KMS-11 (cell line): ENCODE measurements around the gene ZNF385B.

Source experiments
- H2AFZ ChIP-seq: fragments of 200-600 bp; sonication (generic); 2 replicates; pipeline ENCODE4 v1.6.1; 2016; ENCODE audit warnings: antibody characterized with exemption, mixed run types, low read depth
- H3K27ac ChIP-seq: fragments of 200-600 bp; sonication (generic); 2 replicates; pipeline ENCODE4 v1.6.1; 2016; ENCODE audit warnings: mild to moderate bottlenecking, mixed run types
- H3K27me3 ChIP-seq: fragments of 200-600 bp; sonication (generic); 2 replicates; pipeline ENCODE4 v1.6.1; 2017; ENCODE audit warnings: mild to moderate bottlenecking, low read depth, mixed run types, moderate library complexity; ENCODE audit not compliant: insufficient read depth
- H3K36me3 ChIP-seq: fragments of 200-600 bp; sonication (generic); 2 replicates; pipeline ENCODE4 v1.6.1; 2017; ENCODE audit warnings: mild to moderate bottlenecking, mixed run types; ENCODE audit not compliant: insufficient read depth
- H3K4me1 ChIP-seq: fragments of 200-600 bp; sonication (generic); 2 replicates; pipeline ENCODE4 v1.6.1; 2016; ENCODE audit warnings: mild to moderate bottlenecking, low read depth, mixed run types; ENCODE audit not compliant: poor library complexity, severe bottlenecking
- H3K4me2 ChIP-seq: fragments of 200-600 bp; sonication (generic); 2 replicates; pipeline ENCODE4 v1.7.0; 2016; ENCODE audit warnings: mild to moderate bottlenecking, mixed run types
- H3K4me3 ChIP-seq: fragments of 200-600 bp; sonication (generic); IDR thresholded peaks from 2 replicates; pipeline ENCODE4 v1.6.1; 2017; ENCODE audit warnings: low read depth, low read length, mixed read lengths; ENCODE audit not compliant: insufficient read depth
- H3K79me2 ChIP-seq: fragments of 200-600 bp; sonication (generic); 2 replicates; pipeline ENCODE4 v1.6.1; 2016; ENCODE audit warnings: low read depth, mixed run types; ENCODE audit not compliant: insufficient read depth
- H3K9ac ChIP-seq: fragments of 200-600 bp; sonication (generic); 2 replicates; pipeline ENCODE4 v1.6.1; 2016; ENCODE audit warnings: mild to moderate bottlenecking, mixed run types
- H4K20me1 ChIP-seq: fragments of 200-600 bp; sonication (generic); 2 replicates; pipeline ENCODE4 v1.6.1; 2016; ENCODE audit warnings: mild to moderate bottlenecking, mixed run types; ENCODE audit not compliant: insufficient read depth
- TF ChIP-seq, protein P1 (sequence below): fragments of 200-600 bp; sonication (generic); conservative IDR thresholded peaks from 2 replicates; pipeline ENCODE4 v1.6.1; 2017; ENCODE audit warnings: low read depth, mild to moderate bottlenecking, antibody characterized with exemption, low read length, moderate library complexity, mixed read lengths

Gene ZNF385B

GRCh38 chr2:179856205-179856604 lies 5.2 kb downstream of the ZNF385B start:
- no peaks in the 10 kb centered on the region for H3K79me2 ChIP-seq
- no peaks in the 10 kb centered on the region for H4K20me1 ChIP-seq
- no peak overlapping the region for H3K9ac ChIP-seq
- no peaks in the 10 kb centered on the region for H3K36me3 ChIP-seq
- H3K4me1 ChIP-seq: no peaks in the 10 kb centered on the region
- H3K27me3 ChIP-seq: no peaks in the 10 kb centered on the region
- H2AFZ ChIP-seq: no peak overlapping the region
- TF ChIP-seq, protein P1, sequence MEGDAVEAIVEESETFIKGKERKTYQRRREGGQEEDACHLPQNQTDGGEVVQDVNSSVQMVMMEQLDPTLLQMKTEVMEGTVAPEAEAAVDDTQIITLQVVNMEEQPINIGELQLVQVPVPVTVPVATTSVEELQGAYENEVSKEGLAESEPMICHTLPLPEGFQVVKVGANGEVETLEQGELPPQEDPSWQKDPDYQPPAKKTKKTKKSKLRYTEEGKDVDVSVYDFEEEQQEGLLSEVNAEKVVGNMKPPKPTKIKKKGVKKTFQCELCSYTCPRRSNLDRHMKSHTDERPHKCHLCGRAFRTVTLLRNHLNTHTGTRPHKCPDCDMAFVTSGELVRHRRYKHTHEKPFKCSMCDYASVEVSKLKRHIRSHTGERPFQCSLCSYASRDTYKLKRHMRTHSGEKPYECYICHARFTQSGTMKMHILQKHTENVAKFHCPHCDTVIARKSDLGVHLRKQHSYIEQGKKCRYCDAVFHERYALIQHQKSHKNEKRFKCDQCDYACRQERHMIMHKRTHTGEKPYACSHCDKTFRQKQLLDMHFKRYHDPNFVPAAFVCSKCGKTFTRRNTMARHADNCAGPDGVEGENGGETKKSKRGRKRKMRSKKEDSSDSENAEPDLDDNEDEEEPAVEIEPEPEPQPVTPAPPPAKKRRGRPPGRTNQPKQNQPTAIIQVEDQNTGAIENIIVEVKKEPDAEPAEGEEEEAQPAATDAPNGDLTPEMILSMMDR: no peak
- H3K4me2 ChIP-seq: no peak overlapping the region
- no peak overlapping the region for H3K27ac ChIP-seq
- H3K4me3 ChIP-seq: no peak overlapping the region

DNA sequence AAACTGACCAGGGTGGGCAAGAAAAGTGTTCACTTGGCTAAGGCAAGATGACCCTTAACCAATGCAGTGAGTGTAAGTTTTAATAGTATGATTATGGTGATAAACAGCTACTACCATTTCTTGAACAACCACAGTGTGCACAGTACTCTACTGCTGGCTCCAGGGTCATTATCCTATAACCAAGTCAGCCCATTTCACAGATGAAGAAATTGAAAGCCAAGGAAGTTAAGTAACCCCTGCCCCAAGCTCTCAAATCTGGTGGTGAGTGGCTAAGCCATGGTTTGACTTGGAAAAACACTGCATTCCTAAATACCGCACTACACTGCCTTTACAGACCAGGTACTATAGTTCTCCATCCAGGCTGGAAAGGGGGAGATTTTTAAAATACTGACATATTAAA lies 5.7 kb downstream of the ZNF385B start:
- Histone ChIP-seq H3K36me3 (no peaks in the 10 kb centered on the region), H3K4me1 (no peaks in the 10 kb centered on the region), H2AFZ (no peak overlapping the region), H3K4me3 (no peak overlapping the region), H3K27me3 (no peaks in the 10 kb centered on the region), H3K79me2 (no peaks in the 10 kb centered on the region), H3K9ac (no peak overlapping the region), H3K4me2 (no peak overlapping the region), H3K27ac (no peak overlapping the region), H4K20me1 (no peaks in the 10 kb centered on the region)
- TF ChIP-seq, protein P1: no peak

DNA sequence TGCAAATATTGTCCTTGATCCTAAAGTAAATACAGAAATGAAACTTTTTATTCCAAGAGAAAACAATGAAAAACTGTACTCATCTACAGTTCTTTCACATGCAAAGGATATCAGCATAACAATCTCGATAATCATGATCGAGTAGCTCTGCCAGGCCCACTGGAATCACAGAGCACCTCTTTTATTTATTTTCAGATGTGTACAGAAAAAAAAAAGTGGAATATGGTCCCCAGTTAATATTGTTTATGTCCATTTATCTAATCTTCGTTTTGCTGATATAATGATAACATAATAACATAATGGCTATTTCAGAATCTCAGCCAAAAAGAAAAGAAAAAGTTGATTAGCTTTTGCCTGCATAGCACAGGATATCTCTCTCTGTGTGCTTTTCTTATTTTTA lies 6.5 kb downstream of the ZNF385B start:
- Histone ChIP-seq H3K27me3 (no peaks in the 10 kb centered on the region), H3K36me3 (no peaks in the 10 kb centered on the region), H4K20me1 (no peaks in the 10 kb centered on the region), H3K27ac (no peak overlapping the region), H2AFZ (no peak overlapping the region), H3K4me2 (no peak overlapping the region), H3K9ac (no peak overlapping the region), H3K4me3 (no peak overlapping the region), H3K4me1 (no peaks in the 10 kb centered on the region), H3K79me2 (no peaks in the 10 kb centered on the region)
- TF ChIP-seq, protein P1: no peak

GRCh38 chr2:179853108-179853507 lies 8.3 kb downstream of the ZNF385B start:
- Histone ChIP-seq H2AFZ (no peak overlapping the region), H4K20me1 (no peaks in the 10 kb centered on the region), H3K4me2 (no peak overlapping the region), H3K4me3 (no peak overlapping the region), H3K4me1 (no peaks in the 10 kb centered on the region), H3K36me3 (no peaks in the 10 kb centered on the region), H3K79me2 (no peaks in the 10 kb centered on the region), H3K9ac (no peak overlapping the region), H3K27ac (no peak overlapping the region), H3K27me3 (no peaks in the 10 kb centered on the region)
- TF ChIP-seq, protein P1: no peak
